ENCODE data around the gene OVAAL.
"Not testable (repeated sequence)": the region's sequence is repeated elsewhere in the genome, so short reads cannot be mapped to it uniquely, and the experiment has no call there.

OVAAL gene

GRCh38 chr1:180540697-180541594 is 17.8 kb upstream of the OVAAL start:
- no peak for DNase-seq

GRCh38 chr1:180542113-180542837 is 16.5 kb upstream of the OVAAL start:
- no peak for DNase-seq

GRCh38 chr1:180542838-180543145 is 16.0 kb upstream of the OVAAL start:
- DNase-seq = no peak

- no peak for DNase-seq
Observed at GRCh38 chr1:180544050-180544449, 14.7 kb upstream of the OVAAL start.

- DNase-seq = no peak
Observed at GRCh38 chr1:180545991-180546390, 12.8 kb upstream of the OVAAL start.

- no peak for DNase-seq
Observed at GRCh38 chr1:180548686-180549317, 10.0 kb upstream of the OVAAL start.

- DNase-seq = not testable (repeated sequence)
Observed at GRCh38 chr1:180549770-180550169, 9.0 kb upstream of the OVAAL start.

GRCh38 chr1:180550241-180550640 is 8.5 kb upstream of the OVAAL start:
- no peak for DNase-seq

- no peak for DNase-seq
Observed at GRCh38 chr1:180551997-180552396, 6.8 kb upstream of the OVAAL start.

- not testable (repeated sequence) for DNase-seq
Observed at GRCh38 chr1:180553046-180553445, 5.7 kb upstream of the OVAAL start.

GRCh38 chr1:180555411-180555810 is 3.4 kb upstream of the OVAAL start:
- DNase-seq = no peak

- no peak for DNase-seq
Observed at GRCh38 chr1:180560200-180560867, 1.6 kb downstream of the OVAAL start.

- DNase-seq = no peak
Observed at GRCh38 chr1:180560868-180561600, 2.3 kb downstream of the OVAAL start.

GRCh38 chr1:180562640-180563025 is 3.9 kb downstream of the OVAAL start:
- DNase-seq = no peak

GRCh38 chr1:180563026-180563827 is 4.5 kb downstream of the OVAAL start:
- DNase-seq = no peak

GRCh38 chr1:180565121-180565871 is 6.5 kb downstream of the OVAAL start:
- DNase-seq = no peak

GRCh38 chr1:180566026-180566425 is 7.3 kb downstream of the OVAAL start:
- no peak for DNase-seq

- DNase-seq = no peak
Observed at GRCh38 chr1:180566495-180566894, 7.7 kb downstream of the OVAAL start.

GRCh38 chr1:180567654-180568053 is 8.9 kb downstream of the OVAAL start:
- DNase-seq = no peak

- DNase-seq = no peak
Observed at GRCh38 chr1:180568184-180568583, 9.4 kb downstream of the OVAAL start.

Measured in stimulated activated CD4-positive, alpha-beta T cell treated with anti-CD3 and anti-CD28 coated beads, Interleukin-2, amount 100 ng/mL, for 48 hours (primary cell).